ENCODE measurements around the gene PPEF2.

DNA sequence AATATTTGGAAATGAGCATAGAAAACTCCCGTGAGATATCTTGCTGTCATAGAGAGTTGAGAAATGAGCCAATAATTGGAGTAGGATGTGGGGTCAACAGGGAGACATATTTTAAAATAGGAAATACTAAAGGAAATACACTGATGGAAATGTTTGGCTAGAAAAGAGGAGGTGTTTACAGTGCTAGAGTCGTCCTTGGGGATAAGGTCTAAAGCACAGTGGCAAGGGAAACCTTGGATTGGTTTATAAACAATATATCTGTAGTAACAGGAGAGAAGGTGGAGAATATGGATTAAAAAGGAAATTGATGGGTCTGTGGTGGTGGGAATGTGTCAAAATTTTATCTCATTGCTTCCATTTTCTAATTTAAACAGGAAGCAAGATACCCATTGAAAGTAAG, 82.1 kb downstream of the PPEF2 start:
- TF ChIP-seq, protein P1, sequence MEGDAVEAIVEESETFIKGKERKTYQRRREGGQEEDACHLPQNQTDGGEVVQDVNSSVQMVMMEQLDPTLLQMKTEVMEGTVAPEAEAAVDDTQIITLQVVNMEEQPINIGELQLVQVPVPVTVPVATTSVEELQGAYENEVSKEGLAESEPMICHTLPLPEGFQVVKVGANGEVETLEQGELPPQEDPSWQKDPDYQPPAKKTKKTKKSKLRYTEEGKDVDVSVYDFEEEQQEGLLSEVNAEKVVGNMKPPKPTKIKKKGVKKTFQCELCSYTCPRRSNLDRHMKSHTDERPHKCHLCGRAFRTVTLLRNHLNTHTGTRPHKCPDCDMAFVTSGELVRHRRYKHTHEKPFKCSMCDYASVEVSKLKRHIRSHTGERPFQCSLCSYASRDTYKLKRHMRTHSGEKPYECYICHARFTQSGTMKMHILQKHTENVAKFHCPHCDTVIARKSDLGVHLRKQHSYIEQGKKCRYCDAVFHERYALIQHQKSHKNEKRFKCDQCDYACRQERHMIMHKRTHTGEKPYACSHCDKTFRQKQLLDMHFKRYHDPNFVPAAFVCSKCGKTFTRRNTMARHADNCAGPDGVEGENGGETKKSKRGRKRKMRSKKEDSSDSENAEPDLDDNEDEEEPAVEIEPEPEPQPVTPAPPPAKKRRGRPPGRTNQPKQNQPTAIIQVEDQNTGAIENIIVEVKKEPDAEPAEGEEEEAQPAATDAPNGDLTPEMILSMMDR (IDR thresholded peaks at IDR 0.05; ENCODE audit: poor library complexity), result no peak
- no peak for TF ChIP-seq EZH2phosphoT487 (IDR thresholded peaks at IDR 0.05; ENCODE audit: low read depth, severe bottlenecking, unreplicated experiment)

Data from hepatocyte (in vitro differentiated cells).